BLaER1 treated with 17β-estradiol and CSF1 and Interleukin-3, amounts not matched to agents 10 nM and 100 nM (cell line): Measurements from ENCODE around the gene SPG7.
A peak's percentile ranks its signal among the peaks of the same experiment; 100 is the strongest.

Experiments used
- H3K27ac ChIP-seq, 11 experiments: shearing (Covaris generic); formaldehyde crosslinking; 2 replicates each; pipeline ENCODE4 v1.8.1; 2022
- H3K27me3 ChIP-seq, 11 experiments: shearing (Covaris generic); formaldehyde crosslinking; 2 replicates each; pipeline ENCODE4 v1.8.1; 2022
- H3K36me3 ChIP-seq, 11 experiments: shearing (Covaris generic); formaldehyde crosslinking; 2 replicates each; pipeline ENCODE4 v1.8.1; 2022
- H3K4me1 ChIP-seq, 10 experiments: shearing (Covaris generic); formaldehyde crosslinking; 2 replicates each; pipeline ENCODE4 v1.8.1; 2022
- H3K4me2 ChIP-seq, 11 experiments: shearing (Covaris generic); formaldehyde crosslinking; 2 replicates each; pipeline ENCODE4 v1.8.1; 2022
- H3K4me3 ChIP-seq, 10 experiments: shearing (Covaris generic); formaldehyde crosslinking; 2 replicates each; pipeline ENCODE4 v1.8.1; 2022
- H3K9ac ChIP-seq, 11 experiments: shearing (Covaris generic); formaldehyde crosslinking; 2 replicates each; pipeline ENCODE4 v1.8.1; 2022
- H3K9me3 ChIP-seq, 11 experiments: shearing (Covaris generic); formaldehyde crosslinking; replicated peaks in 1 of 11; 2 replicates each; pipeline ENCODE4 v1.8.1; 2022
- H4K20me1 ChIP-seq, 11 experiments: shearing (Covaris generic); formaldehyde crosslinking; 2 replicates each; pipeline ENCODE4 v1.8.1; 2022
- Cebpa-rat ChIP-seq, 11 experiments: shearing (Covaris generic); IDR thresholded peaks; 2 replicates each; pipeline ENCODE4 v1.8.1; 2022

SPG7 gene

GRCh38 chr16:89540557-89540956 lies 32.4 kb downstream of the SPG7 start:
- no peaks in the 10 kb centered on the region for H3K9me3 ChIP-seq
- H3K4me3 ChIP-seq = no peak overlapping the region
- H3K4me1 ChIP-seq = peaks cover 3 to 26% (median 9%) of the 10 kb centered on the region in 10 experiments
- no peak overlapping the region for H3K4me2 ChIP-seq
- H3K36me3 ChIP-seq = peaks cover 72 to 96% (median 82%) of the 10 kb centered on the region in 11 experiments
- H3K27ac ChIP-seq = no peak overlapping the region
- peaks cover 0 to 49% (median 5%) of the 10 kb centered on the region in 11 experiments; a peak in 9 of 22 replicates for H4K20me1 ChIP-seq
- no peaks in the 10 kb centered on the region for H3K27me3 ChIP-seq
- peak overlapping the region in 1 of 11 experiments; percentile 6; a peak in 1 of 22 replicates for H3K9ac ChIP-seq
- no peak for TF ChIP-seq Cebpa-rat (IDR thresholded peaks at IDR 0.05)

- H4K20me1 ChIP-seq = peaks cover 0 to 52% (median 5%) of the 10 kb centered on the region in 11 experiments; a peak in 9 of 22 replicates
- H3K27ac ChIP-seq = peak overlapping the region in 1 of 11 experiments; percentile 9; a peak in 1 of 22 replicates
- H3K4me1 ChIP-seq = peaks cover 0 to 16% (median 5%) of the 10 kb centered on the region in 10 experiments; a peak in 10 of 20 replicates
- no peak overlapping the region for H3K4me2 ChIP-seq
- H3K9ac ChIP-seq = no peak overlapping the region
- no peaks in the 10 kb centered on the region for H3K27me3 ChIP-seq
- H3K9me3 ChIP-seq = no peaks in the 10 kb centered on the region
- no peak overlapping the region for H3K4me3 ChIP-seq
- TF ChIP-seq Cebpa-rat (IDR thresholded peaks at IDR 0.05) = no peak
- peaks cover 78 to 97% (median 88%) of the 10 kb centered on the region in 11 experiments for H3K36me3 ChIP-seq
These were observed 33.6 kb downstream of the SPG7 start for GRCh38 chr16:89541792-89542191.

- peaks cover 9 to 23% (median 13%) of the 10 kb centered on the region in 10 experiments for H3K4me1 ChIP-seq
- H3K27me3 ChIP-seq = no peaks in the 10 kb centered on the region
- peak overlapping the region in 2 of 11 experiments; percentile 2 to 15; a peak in 1 of 22 replicates for H3K9ac ChIP-seq
- no peak overlapping the region for H3K27ac ChIP-seq
- peaks cover 71 to 97% (median 84%) of the 10 kb centered on the region in 11 experiments for H3K36me3 ChIP-seq
- H4K20me1 ChIP-seq = peaks cover 0 to 57% (median 12%) of the 10 kb centered on the region in 11 experiments; a peak in 17 of 22 replicates
- H3K9me3 ChIP-seq = no peaks in the 10 kb centered on the region
- H3K4me2 ChIP-seq = no peak overlapping the region
- H3K4me3 ChIP-seq = no peak overlapping the region
- TF ChIP-seq Cebpa-rat (IDR thresholded peaks at IDR 0.05) = no peak
These were observed 35.9 kb downstream of the SPG7 start for GRCh38 chr16:89544113-89544512.

- Histone ChIP-seq H3K9me3 (no peaks in the 10 kb centered on the region), H3K27ac (no peak overlapping the region), H3K4me3 (no peak overlapping the region), H3K4me2 (no peak overlapping the region), H4K20me1 (peaks cover 0 to 59% (median 18%) of the 10 kb centered on the region in 11 experiments; a peak in 17 of 22 replicates), H3K4me1 (peaks cover 14 to 29% (median 19%) of the 10 kb centered on the region in 10 experiments), H3K27me3 (no peaks in the 10 kb centered on the region), H3K9ac (no peak overlapping the region), H3K36me3 (peaks cover 68 to 97% (median 82%) of the 10 kb centered on the region in 11 experiments)
- no peak for TF ChIP-seq Cebpa-rat (IDR thresholded peaks at IDR 0.05)
These were observed 36.5 kb downstream of the SPG7 start for GRCh38 chr16:89544713-89545043.

GRCh38 chr16:89545044-89545830 lies 37.0 kb downstream of the SPG7 start:
- no peak overlapping the region for H3K27ac ChIP-seq

GRCh38 chr16:89545831-89546574 lies 37.8 kb downstream of the SPG7 start:
- no peak for TF ChIP-seq Cebpa-rat (IDR thresholded peaks at IDR 0.05)
- peaks cover 70 to 99% (median 87%) of the 10 kb centered on the region in 11 experiments for H3K36me3 ChIP-seq

More at GRCh38 chr16:89545044-89545830, 37.0 kb downstream of the SPG7 start:
- peaks cover 16 to 33% (median 24%) of the 10 kb centered on the region in 10 experiments for H3K4me1 ChIP-seq
- TF ChIP-seq Cebpa-rat (IDR thresholded peaks at IDR 0.05) = no peak
- H3K4me2 ChIP-seq = no peak overlapping the region
- peaks cover 64 to 97% (median 82%) of the 10 kb centered on the region in 11 experiments for H3K36me3 ChIP-seq
- no peaks in the 10 kb centered on the region for H3K9me3 ChIP-seq
- 0 out of 22 replicates have a peak overlapping the region, but pooled peaks of 1 of the 11 experiments have one; percentile 10 for H3K9ac ChIP-seq
- no peak overlapping the region for H3K4me3 ChIP-seq
- H3K27me3 ChIP-seq = no peaks in the 10 kb centered on the region
- peaks cover 0 to 59% (median 21%) of the 10 kb centered on the region in 11 experiments; a peak in 16 of 22 replicates for H4K20me1 ChIP-seq

GRCh38 chr16:89546781-89547180 lies 38.6 kb downstream of the SPG7 start:
- H3K4me1 ChIP-seq = peaks cover 16 to 28% (median 24%) of the 10 kb centered on the region in 10 experiments
- H4K20me1 ChIP-seq = peaks cover 0 to 47% (median 19%) of the 10 kb centered on the region in 11 experiments; a peak in 15 of 22 replicates
- no peaks in the 10 kb centered on the region for H3K27me3 ChIP-seq
- no peak overlapping the region for H3K9ac ChIP-seq
- no peak for TF ChIP-seq Cebpa-rat (IDR thresholded peaks at IDR 0.05)
- H3K4me3 ChIP-seq = no peak overlapping the region
- H3K4me2 ChIP-seq = no peak overlapping the region
- peaks cover 71 to 100% (median 89%) of the 10 kb centered on the region in 11 experiments for H3K36me3 ChIP-seq
- H3K27ac ChIP-seq = no peak overlapping the region
- no peaks in the 10 kb centered on the region for H3K9me3 ChIP-seq

More at GRCh38 chr16:89545831-89546574, 37.8 kb downstream of the SPG7 start:
- peaks cover 16 to 32% (median 24%) of the 10 kb centered on the region in 10 experiments for H3K4me1 ChIP-seq
- peaks cover 0 to 54% (median 21%) of the 10 kb centered on the region in 11 experiments; a peak in 15 of 22 replicates for H4K20me1 ChIP-seq
- no peaks in the 10 kb centered on the region for H3K27me3 ChIP-seq
- H3K4me3 ChIP-seq = no peak overlapping the region
- no peak overlapping the region for H3K9ac ChIP-seq
- H3K4me2 ChIP-seq = no peak overlapping the region
- no peak overlapping the region for H3K27ac ChIP-seq
- H3K9me3 ChIP-seq = no peaks in the 10 kb centered on the region

- Histone ChIP-seq H3K9ac (no peak overlapping the region), H3K4me1 (peaks cover 16 to 28% (median 24%) of the 10 kb centered on the region in 10 experiments), H3K27me3 (no peaks in the 10 kb centered on the region), H3K4me2 (no peak overlapping the region), H3K9me3 (no peaks in the 10 kb centered on the region), H4K20me1 (peaks cover 0 to 42% (median 19%) of the 10 kb centered on the region in 11 experiments; a peak in 16 of 22 replicates), H3K4me3 (no peak overlapping the region), H3K36me3 (peaks cover 75 to 100% (median 90%) of the 10 kb centered on the region in 11 experiments), H3K27ac (0 out of 22 replicates have a peak overlapping the region, but pooled peaks of 2 of the 11 experiments have one; percentile 12 to 14)
- TF ChIP-seq Cebpa-rat (IDR thresholded peaks at IDR 0.05) = no peak
These were observed 39.1 kb downstream of the SPG7 start for GRCh38 chr16:89547291-89547690.
